Endothelial cell of umbilical vein (primary cell): ENCODE measurements around the gene CNGB1. TPM values are rescaled to one million over a fixed set of nuclear protein-coding genes. Genes with fewer than 3 reads are reported as not detected.

Source experiments
- BruUV-seq: library from RNA; stranded (reverse); fragments of 400-500 nt; replicated peaks from 2 replicates; lab custom pipeline; 2021; lab: Mats Ljungman, UMichigan
- CTCF ChIA-PET: fragments of 300-600, 350-600 bp; sonication (Branson Sonifier 250); formaldehyde crosslinking; loops from one replicate; lab custom pipeline; 2021; ENCODE audit warnings: antibody characterized with exemption, inconsistent platforms; lab: Charles Lee
- POLR2A ChIA-PET: fragments of 300-600, 350-600 bp; sonication (Branson Sonifier 250); formaldehyde crosslinking; loops from one replicate; lab custom pipeline; 2021; ENCODE audit warnings: antibody characterized with exemption, inconsistent platforms; lab: Charles Lee
- DNase-seq: peaks from one replicate; pipeline ENCODE4 v3.0.0-alpha.2; 2011; ENCODE audit warnings: low read depth, low spot score
- FAIRE-seq: peaks from 2 replicates; lab custom pipeline; 2011; peaks lifted over from hg19 to GRCh38; lab: Jason Lieb, UNC
- H2AFZ ChIP-seq: 2 replicates; pipeline ENCODE4 v1.6.0; 2012; ENCODE audit warnings: low read depth, low read length, control low read depth, inconsistent platforms
- H3K27ac ChIP-seq: 2 replicates; pipeline ENCODE4 v1.5.1; 2011; ENCODE audit warnings: low read depth, mild to moderate bottlenecking, control low read depth, low read length, moderate library complexity; ENCODE audit not compliant: insufficient read depth
- H3K27me3 ChIP-seq, 2 experiments: 2 replicates each; pipeline versions ENCODE4 v1.6.0 to v1.6.1; 2011; ENCODE audit warnings: low read length in 2 of 2, mixed read lengths in 1 of 2; ENCODE audit not compliant: control insufficient read depth in 2 of 2, insufficient read depth in 2 of 2
- H3K36me3 ChIP-seq, 2 experiments: 2 replicates in 1 of 2; 3 replicates in 1 of 2; pipeline ENCODE4 v1.5.1; 2011; ENCODE audit warnings: low read length in 2 of 2, mild to moderate bottlenecking in 1 of 2, moderate library complexity in 1 of 2; ENCODE audit not compliant: control insufficient read depth in 2 of 2, insufficient read depth in 2 of 2; ENCODE audit errors: extremely low read depth in 1 of 2
- H3K4me1 ChIP-seq: 3 replicates; pipeline ENCODE4 v1.5.1; 2011; ENCODE audit warnings: mild to moderate bottlenecking, low read length; ENCODE audit not compliant: control insufficient read depth, insufficient read depth; ENCODE audit errors: extremely low read depth
- H3K4me2 ChIP-seq: 2 replicates; pipeline ENCODE4 v1.6.1; 2011; ENCODE audit warnings: low read length, control low read depth, mixed read lengths; ENCODE audit not compliant: insufficient read depth
- H3K4me3 ChIP-seq, 3 experiments: fragments of 200-600 bp in 1 of 3; sonication (generic), shearing (Covaris generic) in 1 of 3; replicated peaks in 1 of 3; 2 replicates each; pipeline ENCODE4 v1.5.1; 2011 to 2016; ENCODE audit warnings: control low read depth in 3 of 3, low read length in 3 of 3, mild to moderate bottlenecking in 2 of 3, inconsistent platforms in 1 of 3, low read depth in 1 of 3, moderate library complexity in 1 of 3; ENCODE audit not compliant: insufficient read depth in 1 of 3
- H3K79me2 ChIP-seq: 2 replicates; pipeline ENCODE4 v1.6.0; 2012; ENCODE audit warnings: low read length, inconsistent platforms; ENCODE audit not compliant: control insufficient read depth, insufficient read depth
- H3K9ac ChIP-seq: replicated peaks from 2 replicates; pipeline ENCODE3; 2011; ENCODE audit warnings: low read length, control low read depth; ENCODE audit not compliant: insufficient read depth; ENCODE audit errors: extremely low read depth
- H3K9me1 ChIP-seq: replicated peaks from 3 replicates; pipeline ENCODE4 v1.6.0; 2011; ENCODE audit warnings: mild to moderate bottlenecking, low read length; ENCODE audit not compliant: control insufficient read depth, insufficient read depth; ENCODE audit errors: extremely low read depth
- H3K9me3 ChIP-seq: replicated peaks from 2 replicates; pipeline ENCODE4 v1.5.1; 2012; ENCODE audit warnings: low read length, inconsistent platforms; ENCODE audit not compliant: control insufficient read depth, insufficient read depth
- H4K20me1 ChIP-seq: replicated peaks from 2 replicates; pipeline ENCODE3; 2011; ENCODE audit warnings: mild to moderate bottlenecking, low read length; ENCODE audit not compliant: control insufficient read depth, insufficient read depth; ENCODE audit errors: extremely low read depth
- EZH2 ChIP-seq: IDR thresholded peaks from 2 replicates; pipeline ENCODE4 v1.6.1; 2012; ENCODE audit warnings: borderline replicate concordance, low read depth, mild to moderate bottlenecking, moderate library complexity, low read length, inconsistent platforms; ENCODE audit not compliant: severe bottlenecking
- GATA2 ChIP-seq: IDR thresholded peaks from 2 replicates; pipeline ENCODE4 v1.7.0; 2011; ENCODE audit warnings: low read depth, mild to moderate bottlenecking, moderate library complexity, mixed read lengths, low read length; ENCODE audit not compliant: insufficient read length, insufficient read depth
- POLR2AphosphoS5 ChIP-seq: IDR thresholded peaks from 2 replicates; pipeline ENCODE4 v1.6.1; 2012; ENCODE audit warnings: low read depth, mild to moderate bottlenecking, control low read depth, low read length, moderate library complexity; ENCODE audit not compliant: insufficient read depth
- dilution Hi-C: fragments of 300-500 bp; cut with MboI; formaldehyde crosslinking; loops from one replicate; pipeline ENCODE4 v1.15.0; 2019; ENCODE audit warnings: low sequenced_read_pairs; ENCODE audit not compliant: extremely low pct_ligation_motif_present
- intact Hi-C: fragments of 100-400 bp; cut with micrococcal nuclease; formaldehyde crosslinking; loops from one replicate; pipeline ENCODE4 v1.10.0; 2022
- polyA plus RNA-seq, 4 experiments: library from polyadenylated mRNA; depleted of rRNA in 3 of 4; stranded (reverse) in 3 of 4; unstranded in 1 of 4; fragments of >200 nt; gene quantifications; 2 replicates each; pipeline versions ENCODE4 v1.2.1 to v1.2.3, GENCODE V29; 2011 to 2012; ENCODE audit warnings: missing spikeins in 1 of 4
- total RNA-seq: library from RNA; stranded (reverse); gene quantifications from 2 replicates; pipeline ENCODE4 v1.2.3, GENCODE V29; 2021
- TF ChIP-seq, protein P1 (sequence below), 2 donors: IDR thresholded peaks; 1 replicate in 1 of 2; 2 replicates in 1 of 2; pipeline ENCODE4 v1.5.1; 2011; ENCODE audit warnings: low read length in 2 of 2, mild to moderate bottlenecking in 2 of 2, moderate library complexity in 2 of 2, control low read depth in 1 of 2, inconsistent platforms in 1 of 2, low read depth in 1 of 2; ENCODE audit not compliant: insufficient read depth in 1 of 2; ENCODE audit errors: extremely low read depth in 1 of 2

Gene CNGB1
- total and polyA plus RNA-seq, 2 donors (not counting 3 experiments of a cell fraction or from before 2014, with no cell fraction given): not detected

DNA sequence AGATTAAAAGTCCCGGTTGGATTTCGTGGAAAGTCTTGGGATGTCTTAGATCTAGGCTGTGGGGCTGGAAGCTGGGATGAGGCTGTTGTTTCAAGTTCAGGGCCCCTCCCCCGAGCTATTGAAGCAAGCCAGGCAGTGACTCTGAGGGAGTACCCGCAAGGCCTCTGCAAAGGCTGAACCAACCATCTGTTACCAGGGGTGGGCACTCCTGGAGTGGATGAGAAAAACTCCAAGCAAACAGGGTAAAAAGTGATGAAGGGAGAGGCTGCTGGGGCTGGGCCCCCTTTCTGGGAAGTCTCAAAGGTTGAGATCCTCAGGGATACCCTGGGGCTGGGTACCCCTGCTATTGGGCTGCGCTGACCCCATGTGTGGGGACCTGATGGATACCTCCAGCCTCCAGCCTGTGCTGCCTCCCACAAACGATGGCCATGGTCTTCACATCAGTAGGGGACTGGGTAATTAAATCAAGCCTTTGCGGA is 86.2 kb downstream of the CNGB1 start:
- no peak overlapping the region for H3K9ac ChIP-seq
- FAIRE-seq: no peak
- no peak overlapping the region for H3K4me2 ChIP-seq
- POLR2A ChIA-PET: interaction anchor here (0.6 kb wide), 1 partner anchor 16 kb away, joined by 3 read pairs; no protein-coding TSS in a partner anchor
- no peaks in the 10 kb centered on the region for H3K9me1 ChIP-seq
- TF ChIP-seq GATA2: no peak
- no peak for TF ChIP-seq POLR2AphosphoS5
- TF ChIP-seq, protein P1, sequence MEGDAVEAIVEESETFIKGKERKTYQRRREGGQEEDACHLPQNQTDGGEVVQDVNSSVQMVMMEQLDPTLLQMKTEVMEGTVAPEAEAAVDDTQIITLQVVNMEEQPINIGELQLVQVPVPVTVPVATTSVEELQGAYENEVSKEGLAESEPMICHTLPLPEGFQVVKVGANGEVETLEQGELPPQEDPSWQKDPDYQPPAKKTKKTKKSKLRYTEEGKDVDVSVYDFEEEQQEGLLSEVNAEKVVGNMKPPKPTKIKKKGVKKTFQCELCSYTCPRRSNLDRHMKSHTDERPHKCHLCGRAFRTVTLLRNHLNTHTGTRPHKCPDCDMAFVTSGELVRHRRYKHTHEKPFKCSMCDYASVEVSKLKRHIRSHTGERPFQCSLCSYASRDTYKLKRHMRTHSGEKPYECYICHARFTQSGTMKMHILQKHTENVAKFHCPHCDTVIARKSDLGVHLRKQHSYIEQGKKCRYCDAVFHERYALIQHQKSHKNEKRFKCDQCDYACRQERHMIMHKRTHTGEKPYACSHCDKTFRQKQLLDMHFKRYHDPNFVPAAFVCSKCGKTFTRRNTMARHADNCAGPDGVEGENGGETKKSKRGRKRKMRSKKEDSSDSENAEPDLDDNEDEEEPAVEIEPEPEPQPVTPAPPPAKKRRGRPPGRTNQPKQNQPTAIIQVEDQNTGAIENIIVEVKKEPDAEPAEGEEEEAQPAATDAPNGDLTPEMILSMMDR (IDR thresholded peaks at IDR 0.05; ENCODE audit: extremely low read depth in 1 of 2, insufficient read depth in 1 of 2, low read depth in 1 of 2, low read length in 2 of 2): no peak
- TF ChIP-seq EZH2: no peak
- H3K79me2 ChIP-seq: no peaks in the 10 kb centered on the region
- DNase-seq: no peak
- no peaks in the 10 kb centered on the region for H3K4me1 ChIP-seq
- no peaks in the 10 kb centered on the region for H3K36me3 ChIP-seq
- H3K9me3 ChIP-seq: no peaks in the 10 kb centered on the region
- intact Hi-C loops (no loop called here), dilution Hi-C loops (no loop called here)
- peaks cover 32 to 40% of the 10 kb centered on the region in 2 experiments for H3K27me3 ChIP-seq
- no peak overlapping the region for H3K27ac ChIP-seq
- CTCF ChIA-PET: no interaction called here
- no peaks in the 10 kb centered on the region for H4K20me1 ChIP-seq
- H3K4me3 ChIP-seq: no peak overlapping the region
- BruUV-seq: no TSS peak
- no peak overlapping the region for H2AFZ ChIP-seq
